Right lobe of liver (tissue), 6 donors: ENCODE data around the gene TNFSF18. TPM values are rescaled to one million over a fixed set of nuclear protein-coding genes. Genes with fewer than 3 reads are reported as not detected.

ENCODE experiments used
- ATAC-seq, 4 donors: fragments of 200-7000 bp; cut with Tn5 transposase; one replicate each; pipeline ENCODE4 v1.9.1; 2020; ENCODE audit warnings: mild to moderate bottlenecking in 4 of 4, moderate library complexity in 4 of 4
- DNase-seq, 3 donors: peaks; one replicate each; pipeline ENCODE4 v3.0.0-alpha.2; 2020
- H3K27ac ChIP-seq, 3 donors: fragments of 200-600 bp; one replicate each; pipeline ENCODE4 v1.8.0; 2022
- H3K27me3 ChIP-seq, 2 donors: fragments of 200-600 bp; one replicate each; pipeline ENCODE4 v1.8.0; 2022
- H3K36me3 ChIP-seq, 4 donors: fragments of 200-600 bp; sonication (generic) in 1 of 4; one replicate each; pipeline versions ENCODE4 v1.5.1 to v1.8.0; 2017 to 2022; ENCODE audit warnings: control low read depth in 1 of 4
- H3K4me1 ChIP-seq, 4 donors: fragments of 200-600 bp; sonication (generic) in 1 of 4; one replicate each; pipeline versions ENCODE4 v1.5.1 to v1.8.0; 2017 to 2022; ENCODE audit warnings: control low read depth in 1 of 4
- H3K4me3 ChIP-seq, 3 donors: fragments of 200-600 bp; one replicate each; pipeline ENCODE4 v1.8.0; 2022
- H3K9me3 ChIP-seq, 4 donors: fragments of 200-600 bp; sonication (generic) in 1 of 4; one replicate each; pipeline versions ENCODE4 v1.5.1 to v1.8.0; 2017 to 2022; ENCODE audit warnings: control low read depth in 1 of 4
- POLR2A ChIP-seq: fragments of 450-650 bp; IDR thresholded peaks from one replicate; pipeline ENCODE4 v1.6.1; 2017; ENCODE audit warnings: antibody characterized with exemption, mild to moderate bottlenecking
- WGBS: methylation state at CpG from one replicate; pipeline ENCODE4 v1.1.6; 2018; ENCODE audit warnings: low coverage, low lambda C conversion rate; ENCODE audit not compliant: insufficient coverage; ENCODE audit errors: missing lambda C conversion rate; 5-methylcytosine and 5-hydroxymethylcytosine counted together
- intact Hi-C, 2 donors: fragments of 100-400 bp; cut with DNase I; formaldehyde crosslinking; loops; one replicate each; pipeline versions ENCODE4 v1.11.2 to v1.14.1; 2022
- total RNA-seq, 6 experiments: library from RNA; depleted of rRNA in 2 of 6; stranded (reverse); fragments of >200 nt in 2 of 6; fragmentation: NEBNext Ultra II Directional in 3 of 6; extraction: Animal tissue kit (Norgen Biotek cat#: 25700) in 3 of 6; gene quantifications; one replicate each; pipeline versions ENCODE4 v1.1.0 to v1.2.4, GENCODE V29; 2016 to 2023
- TF ChIP-seq, protein P1 (sequence below), 4 donors: fragments of 200-600 bp in 3 of 4; fragments of 450-650 bp in 1 of 4; IDR thresholded peaks; one replicate each; pipeline versions ENCODE4 v1.5.1 to v1.8.0; 2016 to 2022; ENCODE audit warnings: antibody characterized with exemption in 4 of 4, mild to moderate bottlenecking in 2 of 4
- donor health status: DM: no; HTN: yes; CAD: no.
- donor health status: DM: no; HTN: no; CAD: no.
- donor health status: DM: no; HTN: no; CAD: no.
- donor health status: DM: no; HTN: yes; CAD: no.
- donor health status: DM: no; HTN: yes; CAD: no.

TNFSF18 gene
- total RNA-seq, 6 experiments from 2014 or later, result not detected

DNA sequence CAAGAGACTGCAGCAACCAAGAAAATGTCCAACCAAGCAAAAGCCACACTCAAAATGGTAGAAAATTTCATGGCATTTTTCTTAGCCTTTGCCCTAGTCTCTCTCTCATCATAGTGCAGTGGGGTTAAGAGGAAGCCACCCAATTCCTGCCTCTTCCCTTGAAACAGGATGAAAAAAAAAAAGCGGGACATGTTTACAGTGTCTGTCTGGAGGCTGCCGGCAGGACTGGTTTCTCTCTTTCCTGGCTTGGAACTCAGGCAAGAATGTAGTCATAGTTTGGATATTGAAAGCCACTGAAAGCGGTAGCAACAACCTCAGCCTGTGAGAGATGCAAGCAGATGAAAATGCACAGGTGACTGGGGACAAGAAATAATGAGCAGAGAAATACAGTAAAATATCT is 13.3 kb upstream of the TNFSF18 start:
- intact Hi-C loops, result no loop called here
- no peak overlapping the region for H3K4me3 ChIP-seq
- TF ChIP-seq POLR2A, result no peak
- TF ChIP-seq, protein P1, sequence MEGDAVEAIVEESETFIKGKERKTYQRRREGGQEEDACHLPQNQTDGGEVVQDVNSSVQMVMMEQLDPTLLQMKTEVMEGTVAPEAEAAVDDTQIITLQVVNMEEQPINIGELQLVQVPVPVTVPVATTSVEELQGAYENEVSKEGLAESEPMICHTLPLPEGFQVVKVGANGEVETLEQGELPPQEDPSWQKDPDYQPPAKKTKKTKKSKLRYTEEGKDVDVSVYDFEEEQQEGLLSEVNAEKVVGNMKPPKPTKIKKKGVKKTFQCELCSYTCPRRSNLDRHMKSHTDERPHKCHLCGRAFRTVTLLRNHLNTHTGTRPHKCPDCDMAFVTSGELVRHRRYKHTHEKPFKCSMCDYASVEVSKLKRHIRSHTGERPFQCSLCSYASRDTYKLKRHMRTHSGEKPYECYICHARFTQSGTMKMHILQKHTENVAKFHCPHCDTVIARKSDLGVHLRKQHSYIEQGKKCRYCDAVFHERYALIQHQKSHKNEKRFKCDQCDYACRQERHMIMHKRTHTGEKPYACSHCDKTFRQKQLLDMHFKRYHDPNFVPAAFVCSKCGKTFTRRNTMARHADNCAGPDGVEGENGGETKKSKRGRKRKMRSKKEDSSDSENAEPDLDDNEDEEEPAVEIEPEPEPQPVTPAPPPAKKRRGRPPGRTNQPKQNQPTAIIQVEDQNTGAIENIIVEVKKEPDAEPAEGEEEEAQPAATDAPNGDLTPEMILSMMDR (IDR thresholded peaks at IDR 0.05), result no peak
- H3K27ac ChIP-seq, result no peak overlapping the region
- WGBS, result 55% methylated on average over 3 of the region's 3 CpGs
- H3K4me1 ChIP-seq, result no peaks in the 10 kb centered on the region
- H3K9me3 ChIP-seq, result no peaks in the 10 kb centered on the region
- H3K27me3 ChIP-seq, result no peaks in the 10 kb centered on the region
- no peaks in the 10 kb centered on the region for H3K36me3 ChIP-seq
- ATAC-seq (peak in 2 of 4 donors; percentile 19 to 51), DNase-seq (no peak)

GRCh38 chr1:173063171-173063570 is 12.4 kb upstream of the TNFSF18 start:
- WGBS, result 67% methylated on average over 1 of the region's 1 CpG

GRCh38 chr1:173062150-173062938 is 11.6 kb upstream of the TNFSF18 start:
- 80% methylated on average over 1 of the region's 1 CpG for WGBS
- no peak for DNase-seq

More at GRCh38 chr1:173063171-173063570, 12.4 kb upstream of the TNFSF18 start:
- DNase-seq, result no peak
- H3K36me3 ChIP-seq, result no peaks in the 10 kb centered on the region
- TF ChIP-seq POLR2A, result no peak
- TF ChIP-seq, protein P1 (IDR thresholded peaks at IDR 0.05), result no peak
- H3K27me3 ChIP-seq, result no peaks in the 10 kb centered on the region
- H3K27ac ChIP-seq, result no peak overlapping the region
- no peaks in the 10 kb centered on the region for H3K4me1 ChIP-seq
- no peaks in the 10 kb centered on the region for H3K9me3 ChIP-seq
- intact Hi-C loops, result no loop called here
- H3K4me3 ChIP-seq, result no peak overlapping the region
- ATAC-seq, result no peak

GRCh38 chr1:173058556-173058955 is 7.8 kb upstream of the TNFSF18 start:
- H3K4me3 ChIP-seq, result no peak overlapping the region
- WGBS, result 86% methylated on average over 1 of the region's 1 CpG
- H3K27me3 ChIP-seq, result no peaks in the 10 kb centered on the region
- H3K9me3 ChIP-seq, result no peaks in the 10 kb centered on the region
- no peak overlapping the region for H3K27ac ChIP-seq
- TF ChIP-seq, protein P1 (IDR thresholded peaks at IDR 0.05), result no peak
- no peak for TF ChIP-seq POLR2A
- intact Hi-C loops, result no loop called here
- H3K4me1 ChIP-seq, result no peaks in the 10 kb centered on the region
- no peak for ATAC-seq
- no peaks in the 10 kb centered on the region for H3K36me3 ChIP-seq
- DNase-seq, result no peak

More at GRCh38 chr1:173062150-173062938, 11.6 kb upstream of the TNFSF18 start:
- intact Hi-C loops, result no loop called here
- Histone ChIP-seq H3K36me3 (no peaks in the 10 kb centered on the region), H3K27ac (no peak overlapping the region), H3K27me3 (no peaks in the 10 kb centered on the region), H3K9me3 (no peaks in the 10 kb centered on the region), H3K4me3 (no peak overlapping the region), H3K4me1 (no peaks in the 10 kb centered on the region)
- TF ChIP-seq, protein P1 (IDR thresholded peaks at IDR 0.05), result no peak
- no peak for TF ChIP-seq POLR2A
- ATAC-seq, result peak in 1 of 4 donors; percentile 50
